Ascending aorta (tissue), 2 donors: ENCODE measurements around the gene PTPRR. TPM values are rescaled to one million over a fixed set of nuclear protein-coding genes. Genes with fewer than 3 reads are reported as not detected.

Experiments used
- DNase-seq, 2 donors: peaks; one replicate each; pipeline ENCODE4 v3.0.0-alpha.2; 2019; ENCODE audit warnings: low spot score in 2 of 2
- H3K27ac ChIP-seq, 2 donors: fragments of 200-600 bp; sonication (generic); one replicate each; pipeline ENCODE4 v1.5.1; 2016 to 2017; ENCODE audit warnings: mild to moderate bottlenecking in 1 of 2
- H3K27me3 ChIP-seq: fragments of 200-600 bp; sonication (generic); one replicate; pipeline ENCODE4 v1.5.1; 2017
- H3K36me3 ChIP-seq, 2 donors: fragments of 200-600 bp; sonication (generic); one replicate each; pipeline ENCODE4 v1.5.1; 2016
- H3K4me1 ChIP-seq, 2 donors: fragments of 200-600 bp; sonication (generic); one replicate each; pipeline ENCODE4 v1.5.1; 2016 to 2017; ENCODE audit warnings: mild to moderate bottlenecking in 1 of 2
- H3K4me3 ChIP-seq, 2 donors: fragments of 200-600 bp; sonication (generic); one replicate each; pipeline ENCODE4 v1.5.1; 2016 to 2017; ENCODE audit warnings: mild to moderate bottlenecking in 1 of 2
- H3K9me3 ChIP-seq, 2 donors: fragments of 200-600 bp; sonication (generic); one replicate each; pipeline ENCODE4 v1.5.1; 2016
- CTCF ChIP-seq, 3 experiments: fragments of 200-600 bp in 2 of 3; fragments of 450-650 bp in 1 of 3; sonication (generic) in 2 of 3; IDR thresholded peaks; one replicate each; pipeline ENCODE4 v1.5.1; 2016 to 2019; ENCODE audit warnings: antibody characterized with exemption in 3 of 3, mild to moderate bottlenecking in 1 of 3, moderate library complexity in 1 of 3
- intact Hi-C: fragments of 100-400 bp; cut with DNase I; formaldehyde crosslinking; loops from one replicate; pipeline ENCODE4 v1.15.1; 2023
- total RNA-seq: library from RNA; depleted of rRNA; stranded (reverse); fragments of >200 nt; gene quantifications from one replicate; pipeline ENCODE4 v1.1.0, GENCODE V29; 2016

The PTPRR gene
- total RNA-seq, 1 donor from 2014 or later: not detected

- H3K27me3 ChIP-seq: no peaks in the 10 kb centered on the region
- TF ChIP-seq CTCF (IDR thresholded peaks at IDR 0.05): no peak
- H3K4me3 ChIP-seq: no peak overlapping the region
- H3K27ac ChIP-seq: no peak overlapping the region
- H3K9me3 ChIP-seq: no peaks in the 10 kb centered on the region
- no peak for DNase-seq
- no peaks in the 10 kb centered on the region for H3K36me3 ChIP-seq
- peaks cover 0 to 2% of the 10 kb centered on the region in 2 donors for H3K4me1 ChIP-seq
- intact Hi-C loops: no loop called here
Measured at GRCh38 chr12:70664465-70664881, 256.1 kb downstream of the PTPRR start.

- TF ChIP-seq CTCF (IDR thresholded peaks at IDR 0.05): no peak
Measured at GRCh38 chr12:70663838-70664237, 256.7 kb downstream of the PTPRR start.

GRCh38 chr12:70661466-70662161 lies 258.9 kb downstream of the PTPRR start:
- H3K9me3 ChIP-seq: no peaks in the 10 kb centered on the region
- TF ChIP-seq CTCF (IDR thresholded peaks at IDR 0.05): no peak
- H3K4me3 ChIP-seq: no peak overlapping the region
- no peaks in the 10 kb centered on the region for H3K36me3 ChIP-seq
- no peak overlapping the region for H3K27ac ChIP-seq
- no peaks in the 10 kb centered on the region for H3K27me3 ChIP-seq
- intact Hi-C loops: no loop called here
- peaks cover 0 to 2% of the 10 kb centered on the region in 2 donors for H3K4me1 ChIP-seq
- DNase-seq: no peak

More at GRCh38 chr12:70663838-70664237, 256.7 kb downstream of the PTPRR start:
- Histone ChIP-seq H3K27ac (no peak overlapping the region), H3K27me3 (no peaks in the 10 kb centered on the region), H3K9me3 (no peaks in the 10 kb centered on the region), H3K4me3 (no peak overlapping the region), H3K36me3 (no peaks in the 10 kb centered on the region), H3K4me1 (peaks cover 0 to 2% of the 10 kb centered on the region in 2 donors)
- DNase-seq: no peak
- intact Hi-C loops: no loop called here

GRCh38 chr12:70660620-70661219 lies 259.8 kb downstream of the PTPRR start:
- DNase-seq: no peak

GRCh38 chr12:70660002-70660604 lies 260.4 kb downstream of the PTPRR start:
- no peak for DNase-seq
- no peak for TF ChIP-seq CTCF (IDR thresholded peaks at IDR 0.05)
- H3K4me1 ChIP-seq: peaks cover 0 to 2% of the 10 kb centered on the region in 2 donors
- H3K36me3 ChIP-seq: no peaks in the 10 kb centered on the region
- H3K27ac ChIP-seq: no peak overlapping the region
- no peak overlapping the region for H3K4me3 ChIP-seq
- H3K27me3 ChIP-seq: no peaks in the 10 kb centered on the region
- intact Hi-C loops: no loop called here
- H3K9me3 ChIP-seq: no peaks in the 10 kb centered on the region

More at GRCh38 chr12:70660620-70661219, 259.8 kb downstream of the PTPRR start:
- Histone ChIP-seq H3K27ac (no peak overlapping the region), H3K4me1 (peaks cover 0 to 2% of the 10 kb centered on the region in 2 donors), H3K36me3 (no peaks in the 10 kb centered on the region), H3K9me3 (no peaks in the 10 kb centered on the region), H3K27me3 (no peaks in the 10 kb centered on the region), H3K4me3 (no peak overlapping the region)
- no peak for TF ChIP-seq CTCF (IDR thresholded peaks at IDR 0.05)
- intact Hi-C loops: no loop called here
